GM18526 (cell line): ENCODE measurements around the gene ANKS1B.

Source experiments
- POLR2A ChIP-seq: IDR thresholded peaks from 3 replicates; pipeline ENCODE4 v1.6.1; 2011; ENCODE audit not compliant: insufficient read length; ENCODE audit errors: extremely low read depth

Gene ANKS1B

DNA sequence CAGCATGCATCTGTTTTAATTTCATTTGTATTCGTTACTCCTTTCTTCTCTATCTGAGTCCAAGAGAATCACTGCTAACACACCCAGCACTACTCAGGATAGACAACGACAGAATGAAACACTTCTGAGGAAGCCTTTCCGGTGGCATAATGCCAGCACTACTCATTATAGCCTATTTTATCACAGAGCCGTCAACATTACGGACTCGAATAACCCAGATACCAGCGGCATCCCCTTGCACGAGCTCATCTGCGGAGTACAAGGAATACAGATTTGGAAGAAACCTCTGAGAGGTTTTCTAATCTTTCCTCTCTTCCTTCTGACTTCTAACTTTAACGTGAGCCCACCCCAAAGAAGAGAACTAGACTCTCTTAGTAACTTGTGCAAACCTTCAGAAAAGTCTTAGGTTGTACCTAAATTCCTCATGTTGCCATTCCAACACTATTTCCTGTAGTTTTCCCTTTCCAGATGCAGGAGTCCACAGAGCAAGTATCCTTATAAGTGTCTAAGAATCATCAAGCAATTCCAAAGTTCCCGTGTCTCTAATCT lies 1091.5 kb downstream of the ANKS1B start:
- TF ChIP-seq POLR2A = no peak

GRCh38 chr12:98885778-98886177 lies 1099.0 kb downstream of the ANKS1B start:
- TF ChIP-seq POLR2A = no peak

GRCh38 chr12:98883231-98883630 lies 1101.5 kb downstream of the ANKS1B start:
- no peak for TF ChIP-seq POLR2A

DNA sequence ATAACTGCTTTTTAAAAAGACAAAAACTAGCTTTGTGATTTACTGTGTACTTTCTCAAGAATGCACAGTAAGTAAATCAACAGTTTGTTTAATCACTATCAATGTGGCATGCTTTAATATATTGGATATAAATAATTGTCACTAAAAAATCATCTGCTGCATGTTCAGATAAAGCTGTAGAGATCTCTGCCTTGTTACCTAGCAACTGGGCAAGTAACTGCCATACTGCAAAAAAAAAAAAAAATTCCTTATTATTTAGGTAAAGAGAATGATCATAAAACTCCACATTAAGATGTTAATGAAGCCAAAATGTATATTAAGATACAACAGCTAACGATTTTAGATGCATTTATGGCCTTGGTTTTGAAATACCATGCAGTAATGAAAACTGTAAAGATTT lies 1102.2 kb downstream of the ANKS1B start:
- TF ChIP-seq POLR2A = no peak

DNA sequence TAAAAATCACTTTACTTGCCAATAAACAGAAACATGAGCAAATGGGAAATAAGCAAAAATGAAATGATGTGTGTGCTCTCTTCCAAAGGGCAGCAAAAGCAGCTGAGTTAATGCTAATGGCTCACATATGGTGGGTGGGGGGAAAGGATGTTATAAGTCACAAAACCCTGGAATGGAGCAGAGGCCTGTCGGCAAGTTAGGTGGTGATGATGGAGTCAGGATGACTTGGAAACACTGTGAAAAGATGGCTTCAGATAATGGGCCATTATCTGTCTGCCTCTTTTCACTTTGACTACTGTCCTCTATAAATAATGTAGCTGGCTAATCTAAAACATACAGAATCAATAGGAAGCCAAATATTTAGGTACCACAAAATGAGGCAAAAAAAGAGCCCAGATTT lies 1111.0 kb downstream of the ANKS1B start:
- TF ChIP-seq POLR2A = no peak

- no peak for TF ChIP-seq POLR2A
Measured at GRCh38 chr12:98870504-98870903, 1114.2 kb downstream of the ANKS1B start.

DNA sequence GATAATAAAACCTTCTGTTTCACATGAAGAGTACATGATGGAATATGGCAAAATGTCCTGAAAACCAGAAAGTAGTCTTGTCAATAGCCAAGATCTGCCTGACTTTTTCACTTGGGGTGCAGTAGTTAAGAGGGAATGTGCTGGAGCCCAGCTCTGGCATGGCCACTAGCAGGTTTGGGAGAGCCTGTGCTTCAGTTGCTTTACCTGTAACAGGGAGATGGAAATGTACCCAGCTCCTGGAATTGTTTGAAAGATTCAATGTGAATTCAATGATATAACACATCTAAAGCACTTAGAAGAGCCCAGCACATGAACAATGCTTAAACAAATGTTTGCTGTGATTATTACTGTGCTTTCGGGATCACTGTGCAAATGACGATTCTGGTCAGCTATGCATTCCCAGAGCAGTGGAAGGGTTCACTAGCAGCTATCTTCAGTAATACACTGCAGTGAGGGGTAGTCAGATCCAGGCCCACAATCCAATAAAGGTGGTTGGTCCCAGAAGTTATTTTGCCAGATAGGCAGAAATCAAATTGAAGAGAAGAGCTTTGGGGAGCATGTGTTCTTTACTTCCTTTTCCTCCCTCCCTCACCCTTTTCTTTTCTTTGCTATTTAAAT lies 1114.7 kb downstream of the ANKS1B start:
- TF ChIP-seq POLR2A = no peak

- TF ChIP-seq POLR2A = no peak
Measured at GRCh38 chr12:98868538-98868937, 1116.2 kb downstream of the ANKS1B start.

GRCh38 chr12:98868076-98868475 lies 1116.7 kb downstream of the ANKS1B start:
- no peak for TF ChIP-seq POLR2A

DNA sequence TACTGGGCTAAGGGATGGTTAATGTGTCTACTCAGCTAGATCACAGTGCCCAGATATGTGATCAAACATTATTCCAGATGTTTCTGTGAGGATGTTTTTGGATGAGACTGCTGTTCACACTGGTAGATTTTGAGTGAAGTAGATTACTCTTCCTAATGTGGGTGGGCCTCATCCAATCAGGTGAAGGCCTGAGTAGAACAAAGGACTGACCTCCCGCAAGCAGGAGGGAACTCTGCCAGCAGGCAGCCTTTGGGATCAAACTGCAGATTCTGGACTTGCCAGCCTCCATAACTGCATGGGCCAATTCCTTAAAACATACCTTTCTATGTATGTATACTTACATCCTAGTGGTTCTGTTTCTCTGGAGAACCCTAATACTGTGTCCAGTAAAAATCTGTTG lies 1120.4 kb downstream of the ANKS1B start:
- no peak for TF ChIP-seq POLR2A

DNA sequence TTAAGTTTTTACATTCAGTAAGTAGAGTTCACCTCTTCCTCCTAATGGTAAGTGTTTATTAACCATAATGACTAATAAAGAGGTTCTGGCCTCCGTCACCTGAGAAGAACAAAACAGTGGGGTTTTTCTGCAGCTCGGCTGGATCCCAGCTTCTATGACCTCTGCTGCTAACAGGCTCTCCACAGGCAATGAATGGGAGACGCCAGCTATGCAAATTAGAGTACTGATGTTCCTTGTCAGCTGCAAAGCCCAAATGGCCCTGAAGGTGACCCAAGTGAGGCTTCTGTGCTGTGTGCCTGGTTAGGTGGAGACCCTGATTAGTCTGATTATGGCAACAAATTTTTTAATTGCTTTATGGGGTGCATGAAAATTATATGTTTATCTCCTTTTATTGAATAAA lies 1121.6 kb downstream of the ANKS1B start:
- TF ChIP-seq POLR2A = no peak

DNA sequence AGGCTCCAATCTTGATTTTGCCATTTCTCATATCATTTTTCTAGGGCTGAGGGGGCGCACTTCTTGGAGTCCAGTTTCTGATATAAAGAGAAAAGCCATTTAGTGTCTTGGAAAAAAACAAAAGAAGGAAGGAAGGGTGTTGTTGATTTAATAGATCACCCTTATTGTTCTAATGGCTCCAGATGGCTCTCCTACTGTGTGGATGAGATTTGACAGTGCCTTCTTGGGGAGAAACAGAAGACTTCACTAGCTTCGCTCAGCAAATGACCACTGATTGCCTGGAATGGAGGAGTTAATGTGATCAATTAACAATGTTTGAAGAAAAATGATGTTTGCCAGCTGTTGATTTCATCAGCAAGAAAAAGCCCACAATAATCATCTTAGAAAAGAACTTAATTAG lies 1123.5 kb downstream of the ANKS1B start:
- no peak for TF ChIP-seq POLR2A

DNA sequence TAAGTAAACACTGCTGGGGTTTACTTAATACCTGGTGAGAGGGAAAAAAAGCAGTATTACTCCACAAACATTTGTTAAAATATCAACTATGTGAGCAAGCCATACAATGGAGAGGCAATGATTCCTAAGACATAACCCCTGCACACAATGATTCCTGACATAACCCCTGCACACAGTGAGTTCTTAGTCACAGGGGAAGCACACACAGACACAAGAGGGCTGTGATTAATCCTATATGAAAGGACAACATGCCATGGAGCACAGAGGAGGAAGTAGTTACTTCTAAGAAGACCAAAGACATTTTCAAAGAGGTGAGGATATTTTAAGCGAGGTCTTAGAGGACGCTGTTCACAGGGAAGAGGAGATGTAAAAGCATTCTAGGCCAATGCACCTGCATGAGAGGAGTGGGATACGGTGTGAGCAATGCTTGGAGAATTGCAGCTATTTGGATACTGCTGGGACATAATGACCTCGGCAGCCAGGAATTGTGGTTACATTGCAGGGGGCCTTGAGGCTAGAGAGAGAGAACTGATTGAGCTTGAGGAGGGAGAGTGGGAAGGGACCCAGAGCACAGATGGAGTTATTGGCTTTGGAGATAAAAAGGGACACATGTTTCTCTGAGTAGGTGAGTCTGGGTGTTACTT lies 1127.7 kb downstream of the ANKS1B start:
- no peak for TF ChIP-seq POLR2A

GRCh38 chr12:98852181-98852580 lies 1132.6 kb downstream of the ANKS1B start:
- no peak for TF ChIP-seq POLR2A

DNA sequence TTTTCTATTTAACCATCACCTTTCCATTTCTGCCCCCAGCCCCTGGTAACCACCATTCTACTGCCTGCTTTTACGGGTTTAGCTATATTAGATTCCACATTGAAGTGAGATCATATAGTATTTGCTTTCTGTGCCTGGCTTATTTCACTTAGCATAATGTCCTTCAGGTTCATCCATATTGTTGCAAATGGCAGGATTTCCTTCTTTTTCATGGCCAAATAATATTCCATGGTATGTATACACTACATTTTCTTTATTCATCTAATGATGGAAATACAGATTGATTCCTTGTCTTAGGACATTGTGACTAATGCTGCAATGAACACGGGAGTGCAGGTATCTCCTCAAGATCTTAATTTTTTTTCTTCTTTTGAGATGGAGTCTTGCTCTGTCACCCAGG lies 1137.5 kb downstream of the ANKS1B start:
- no peak for TF ChIP-seq POLR2A

GRCh38 chr12:98845957-98846356 lies 1138.8 kb downstream of the ANKS1B start:
- no peak for TF ChIP-seq POLR2A

- no peak for TF ChIP-seq POLR2A
Measured at GRCh38 chr12:98840325-98840724, 1144.4 kb downstream of the ANKS1B start.

DNA sequence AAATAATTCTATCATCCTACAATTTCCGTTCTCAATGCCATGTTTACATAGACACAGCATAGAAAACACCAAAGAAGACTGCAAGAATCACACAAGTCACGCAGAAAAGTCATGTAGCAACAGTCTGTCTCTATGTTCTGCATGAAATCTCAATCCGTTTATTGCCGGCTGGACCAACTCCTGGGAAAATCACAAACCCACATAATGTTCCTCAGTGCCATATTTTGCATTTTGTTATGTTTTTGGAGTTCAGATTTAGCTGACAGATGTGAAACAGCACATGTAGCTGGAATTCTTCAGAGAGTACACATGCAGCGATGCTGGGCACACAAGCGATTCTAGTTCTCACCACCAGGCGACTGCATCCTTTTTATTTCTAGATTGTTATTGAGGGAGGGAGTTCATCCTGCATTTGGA lies 1146.5 kb downstream of the ANKS1B start:
- no peak for TF ChIP-seq POLR2A

GRCh38 chr12:98830657-98831056 lies 1154.1 kb downstream of the ANKS1B start:
- TF ChIP-seq POLR2A = no peak
